ENCODE measurements around the gene SAP130.

SAP130 gene

DNA sequence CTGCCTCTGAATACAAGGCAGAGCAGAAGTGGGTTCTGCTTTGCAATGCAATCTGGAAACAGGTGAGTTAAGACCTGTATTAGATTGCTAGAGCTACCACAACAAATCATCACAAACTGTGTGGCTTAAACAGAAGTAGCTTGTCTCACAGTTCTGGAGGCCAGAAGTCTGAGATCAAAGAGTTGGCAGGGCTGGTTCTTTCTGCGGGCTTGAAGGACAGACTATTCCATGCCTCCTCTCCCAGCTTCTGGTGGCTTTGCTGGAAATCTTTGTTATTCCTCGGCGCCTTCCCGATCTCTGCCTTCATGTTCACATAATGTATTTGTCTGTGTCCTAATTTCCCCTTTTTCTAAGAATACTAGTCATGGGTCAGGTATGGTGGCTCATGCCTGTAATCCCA, 58.4 kb downstream of the SAP130 start:
- no peak overlapping the region for H3K27ac ChIP-seq (replicated peaks; ENCODE audit: low read length)
- WGBS, 2 donors (ENCODE audit: extremely low coverage in 2 of 2, insufficient read length in 2 of 2, insufficient replicate concordance in 1 of 2) = no CpG with 5 or more reads among the region's 4 CpGs

GRCh38 chr2:127968610-127969339, 59.1 kb downstream of the SAP130 start:
- Histone ChIP-seq H3K18ac (ENCODE audit: low read length) (no peak overlapping the region), H3K79me1 (ENCODE audit: low read depth, low read length) (no peaks in the 10 kb centered on the region), H3K4me1 (ENCODE audit: control insufficient read depth in 2 of 2, insufficient read depth in 1 of 2, low read depth in 1 of 2, low read length in 2 of 2) (no peaks in the 10 kb centered on the region), H3K36me3 (replicated peaks in 1 of 2; ENCODE audit: control insufficient read depth in 2 of 2, insufficient read depth in 2 of 2, low read length in 2 of 2) (peaks cover 8 to 79% of the 10 kb centered on the region in 2 donors), H2BK15ac (ENCODE audit: low read length) (no peak overlapping the region), H3K27me3 (ENCODE audit: control insufficient read depth in 3 of 3, insufficient read depth in 3 of 3, low read depth in 1 of 3, low read length in 3 of 3) (no peaks in the 10 kb centered on the region), H3K4me2 (ENCODE audit: insufficient read depth, low read length, poor library complexity, severe bottlenecking) (no peak overlapping the region), H2BK5ac (ENCODE audit: low read length) (no peak overlapping the region), H3K4ac (ENCODE audit: low read length) (no peak overlapping the region), H3K23ac (ENCODE audit: low read depth, low read length, poor library complexity) (no peak overlapping the region), H2BK120ac (ENCODE audit: low read depth, low read length) (no peak overlapping the region), H2AK5ac (ENCODE audit: low read depth, low read length) (no peak overlapping the region), H2BK12ac (ENCODE audit: low read length) (no peak overlapping the region), H3K9me3 (replicated peaks in 1 of 2; ENCODE audit: control insufficient read depth in 2 of 2, insufficient read depth in 1 of 2, low read depth in 1 of 2, low read length in 2 of 2) (peaks cover 0 to 3% of the 10 kb centered on the region in 2 donors), H4K8ac (ENCODE audit: low read depth, low read length) (no peak overlapping the region), H2AFZ (ENCODE audit: low read length) (no peak overlapping the region), H3K27ac (replicated peaks; ENCODE audit: low read length) (no peak overlapping the region), H4K91ac (ENCODE audit: low read depth, low read length, poor library complexity) (no peak overlapping the region), H3K4me3 (ENCODE audit: low read length in 2 of 2) (no peak overlapping the region), H3K14ac (ENCODE audit: low read length) (no peak overlapping the region), H3K9ac (ENCODE audit: low read depth, low read length, poor library complexity) (no peak overlapping the region)
- no peak for DNase-seq (ENCODE audit: low spot score)
- WGBS, 2 donors (ENCODE audit: extremely low coverage in 2 of 2, insufficient read length in 2 of 2, insufficient replicate concordance in 1 of 2) = 100% methylated on average over 1 of the region's 11 CpGs; no CpG with 5 or more reads in 1 of the 2 donors

More for the DNA sequence above, 58.4 kb downstream of the SAP130 start:
- no peak for DNase-seq (ENCODE audit: low spot score)
- Histone ChIP-seq H3K27me3 (ENCODE audit: control insufficient read depth in 3 of 3, insufficient read depth in 3 of 3, low read depth in 1 of 3, low read length in 3 of 3) (no peaks in the 10 kb centered on the region), H3K4me3 (ENCODE audit: low read length in 2 of 2) (no peak overlapping the region), H3K9me3 (replicated peaks in 1 of 2; ENCODE audit: control insufficient read depth in 2 of 2, insufficient read depth in 1 of 2, low read depth in 1 of 2, low read length in 2 of 2) (no peaks in the 10 kb centered on the region), H3K36me3 (replicated peaks in 1 of 2; ENCODE audit: control insufficient read depth in 2 of 2, insufficient read depth in 2 of 2, low read length in 2 of 2) (peaks cover 12 to 78% of the 10 kb centered on the region in 2 donors), H3K14ac (ENCODE audit: low read length) (no peak overlapping the region), H3K4me2 (ENCODE audit: insufficient read depth, low read length, poor library complexity, severe bottlenecking) (no peak overlapping the region), H3K9ac (ENCODE audit: low read depth, low read length, poor library complexity) (no peak overlapping the region), H2AFZ (ENCODE audit: low read length) (no peak overlapping the region), H2BK15ac (ENCODE audit: low read length) (no peak overlapping the region), H2BK5ac (ENCODE audit: low read length) (no peak overlapping the region), H3K4me1 (ENCODE audit: control insufficient read depth in 2 of 2, insufficient read depth in 1 of 2, low read depth in 1 of 2, low read length in 2 of 2) (no peaks in the 10 kb centered on the region), H4K8ac (ENCODE audit: low read depth, low read length) (no peak overlapping the region), H3K4ac (ENCODE audit: low read length) (no peak overlapping the region), H3K79me1 (ENCODE audit: low read depth, low read length) (no peaks in the 10 kb centered on the region), H2BK120ac (ENCODE audit: low read depth, low read length) (no peak overlapping the region), H2BK12ac (ENCODE audit: low read length) (no peak overlapping the region), H4K91ac (ENCODE audit: low read depth, low read length, poor library complexity) (no peak overlapping the region), H3K23ac (ENCODE audit: low read depth, low read length, poor library complexity) (no peak overlapping the region), H3K18ac (ENCODE audit: low read length) (no peak overlapping the region), H2AK5ac (ENCODE audit: low read depth, low read length) (no peak overlapping the region)

DNA sequence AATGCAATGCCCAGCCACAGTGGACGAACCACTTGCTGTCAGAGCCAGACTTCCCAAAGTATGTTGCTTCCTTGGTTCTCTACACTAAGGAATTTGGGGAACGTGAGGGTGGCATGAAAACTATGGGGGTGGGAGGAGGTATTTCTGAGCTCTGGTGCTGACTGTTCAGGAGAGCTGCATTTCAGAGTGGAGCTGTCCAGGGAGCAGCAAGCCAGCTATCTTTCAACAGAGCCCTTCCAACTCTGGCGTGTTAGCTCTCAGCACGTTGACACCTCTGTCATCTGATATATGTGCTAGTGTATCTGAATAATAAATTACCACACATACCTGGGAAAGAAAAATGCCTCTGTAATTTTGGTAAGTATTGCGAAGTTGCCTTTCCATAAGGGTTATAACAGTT, 66.1 kb downstream of the SAP130 start:
- Histone ChIP-seq H3K9ac (ENCODE audit: low read depth, low read length, poor library complexity) (no peak overlapping the region), H2BK15ac (ENCODE audit: low read length) (no peak overlapping the region), H2BK5ac (ENCODE audit: low read length) (no peak overlapping the region), H3K36me3 (replicated peaks in 1 of 2; ENCODE audit: control insufficient read depth in 2 of 2, insufficient read depth in 2 of 2, low read length in 2 of 2) (peaks cover 16 to 83% of the 10 kb centered on the region in 2 donors), H2BK120ac (ENCODE audit: low read depth, low read length) (no peak overlapping the region), H2AK5ac (ENCODE audit: low read depth, low read length) (no peak overlapping the region), H3K18ac (ENCODE audit: low read length) (no peak overlapping the region), H4K8ac (ENCODE audit: low read depth, low read length) (no peak overlapping the region), H3K9me3 (replicated peaks in 1 of 2; ENCODE audit: control insufficient read depth in 2 of 2, insufficient read depth in 1 of 2, low read depth in 1 of 2, low read length in 2 of 2) (peaks cover 0 to 3% of the 10 kb centered on the region in 2 donors), H3K23ac (ENCODE audit: low read depth, low read length, poor library complexity) (no peak overlapping the region), H3K4me3 (ENCODE audit: low read length in 2 of 2) (no peak overlapping the region), H3K4me2 (ENCODE audit: insufficient read depth, low read length, poor library complexity, severe bottlenecking) (no peak overlapping the region), H2AFZ (ENCODE audit: low read length) (no peak overlapping the region), H3K27me3 (ENCODE audit: control insufficient read depth in 3 of 3, insufficient read depth in 3 of 3, low read depth in 1 of 3, low read length in 3 of 3) (no peaks in the 10 kb centered on the region), H2BK12ac (ENCODE audit: low read length) (no peak overlapping the region), H3K14ac (ENCODE audit: low read length) (no peak overlapping the region), H4K91ac (ENCODE audit: low read depth, low read length, poor library complexity) (no peak overlapping the region), H3K79me1 (ENCODE audit: low read depth, low read length) (no peaks in the 10 kb centered on the region), H3K27ac (replicated peaks; ENCODE audit: low read length) (no peak overlapping the region), H3K4ac (ENCODE audit: low read length) (no peak overlapping the region), H3K4me1 (ENCODE audit: control insufficient read depth in 2 of 2, insufficient read depth in 1 of 2, low read depth in 1 of 2, low read length in 2 of 2) (no peaks in the 10 kb centered on the region)
- no CpG with 5 or more reads among the region's 5 CpGs for WGBS, 2 donors (ENCODE audit: extremely low coverage in 2 of 2, insufficient read length in 2 of 2, insufficient replicate concordance in 1 of 2)
- DNase-seq (ENCODE audit: low spot score) = no peak

- H3K36me3 ChIP-seq (replicated peaks in 1 of 2; ENCODE audit: control insufficient read depth in 2 of 2, insufficient read depth in 2 of 2, low read length in 2 of 2) = peaks cover 23 to 89% of the 10 kb centered on the region in 2 donors
- H3K18ac ChIP-seq (ENCODE audit: low read length) = no peak overlapping the region
- DNase-seq (ENCODE audit: low spot score) = no peak
- no peaks in the 10 kb centered on the region for H3K4me1 ChIP-seq (ENCODE audit: control insufficient read depth in 2 of 2, insufficient read depth in 1 of 2, low read depth in 1 of 2, low read length in 2 of 2)
- H3K4me3 ChIP-seq (ENCODE audit: low read length in 2 of 2) = no peak overlapping the region
- H3K9me3 ChIP-seq (replicated peaks in 1 of 2; ENCODE audit: control insufficient read depth in 2 of 2, insufficient read depth in 1 of 2, low read depth in 1 of 2, low read length in 2 of 2) = peaks cover 0 to 2% of the 10 kb centered on the region in 2 donors
- no peak overlapping the region for H3K4me2 ChIP-seq (ENCODE audit: insufficient read depth, low read length, poor library complexity, severe bottlenecking)
- H3K4ac ChIP-seq (ENCODE audit: low read length) = no peak overlapping the region
- H3K79me1 ChIP-seq (ENCODE audit: low read depth, low read length) = no peaks in the 10 kb centered on the region
- H3K27ac ChIP-seq (replicated peaks; ENCODE audit: low read length) = no peak overlapping the region
- H2BK5ac ChIP-seq (ENCODE audit: low read length) = no peak overlapping the region
- H3K27me3 ChIP-seq (ENCODE audit: control insufficient read depth in 3 of 3, insufficient read depth in 3 of 3, low read depth in 1 of 3, low read length in 3 of 3) = no peaks in the 10 kb centered on the region
- H2AFZ ChIP-seq (ENCODE audit: low read length) = no peak overlapping the region
- H4K91ac ChIP-seq (ENCODE audit: low read depth, low read length, poor library complexity) = no peak overlapping the region
- no peak overlapping the region for H3K23ac ChIP-seq (ENCODE audit: low read depth, low read length, poor library complexity)
- no peak overlapping the region for H2BK12ac ChIP-seq (ENCODE audit: low read length)
- no peak overlapping the region for H2AK5ac ChIP-seq (ENCODE audit: low read depth, low read length)
- no peak overlapping the region for H4K8ac ChIP-seq (ENCODE audit: low read depth, low read length)
- H2BK15ac ChIP-seq (ENCODE audit: low read length) = no peak overlapping the region
- WGBS, 2 donors (ENCODE audit: extremely low coverage in 2 of 2, insufficient read length in 2 of 2, insufficient replicate concordance in 1 of 2) = no CpG with 5 or more reads among the region's 6 CpGs
- H2BK120ac ChIP-seq (ENCODE audit: low read depth, low read length) = no peak overlapping the region
- no peak overlapping the region for H3K14ac ChIP-seq (ENCODE audit: low read length)
- H3K9ac ChIP-seq (ENCODE audit: low read depth, low read length, poor library complexity) = no peak overlapping the region
These were observed 70.6 kb downstream of the SAP130 start for GRCh38 chr2:127957240-127957639.

Measured in neuronal stem cell (in vitro differentiated cells).